Activated CD4-positive, alpha-beta T cell treated with anti-CD3 and anti-CD28 coated beads, Interleukin-2, amount 50 U/mL, for 1 hour (primary cell): ENCODE results near the gene ITPK1.

ENCODE experiments used
- DNase-seq: peaks from one replicate; pipeline ENCODE4 v3.0.0-alpha.2; 2020

The ITPK1 gene

DNA sequence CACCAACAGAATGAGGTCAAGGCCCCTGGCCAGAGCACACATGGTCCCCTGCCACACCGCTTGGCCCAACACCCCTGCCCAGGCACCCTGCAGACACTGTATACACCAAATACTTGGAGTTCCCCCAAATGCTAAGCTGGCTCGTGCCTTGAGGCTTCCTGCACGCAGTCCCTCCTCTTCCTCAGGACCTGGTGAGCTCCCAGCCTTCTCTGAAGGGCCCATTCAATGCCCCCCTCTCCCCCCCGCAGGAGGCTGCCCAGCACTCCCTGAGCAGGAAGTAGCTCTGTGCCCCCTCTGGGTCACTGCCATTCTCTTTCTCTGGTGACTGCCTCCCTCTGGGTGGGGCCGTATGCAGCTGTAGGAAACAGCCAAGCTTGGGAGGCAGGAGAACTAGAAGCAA is 75.3 kb downstream of the ITPK1 start:
- no peak for DNase-seq

DNA sequence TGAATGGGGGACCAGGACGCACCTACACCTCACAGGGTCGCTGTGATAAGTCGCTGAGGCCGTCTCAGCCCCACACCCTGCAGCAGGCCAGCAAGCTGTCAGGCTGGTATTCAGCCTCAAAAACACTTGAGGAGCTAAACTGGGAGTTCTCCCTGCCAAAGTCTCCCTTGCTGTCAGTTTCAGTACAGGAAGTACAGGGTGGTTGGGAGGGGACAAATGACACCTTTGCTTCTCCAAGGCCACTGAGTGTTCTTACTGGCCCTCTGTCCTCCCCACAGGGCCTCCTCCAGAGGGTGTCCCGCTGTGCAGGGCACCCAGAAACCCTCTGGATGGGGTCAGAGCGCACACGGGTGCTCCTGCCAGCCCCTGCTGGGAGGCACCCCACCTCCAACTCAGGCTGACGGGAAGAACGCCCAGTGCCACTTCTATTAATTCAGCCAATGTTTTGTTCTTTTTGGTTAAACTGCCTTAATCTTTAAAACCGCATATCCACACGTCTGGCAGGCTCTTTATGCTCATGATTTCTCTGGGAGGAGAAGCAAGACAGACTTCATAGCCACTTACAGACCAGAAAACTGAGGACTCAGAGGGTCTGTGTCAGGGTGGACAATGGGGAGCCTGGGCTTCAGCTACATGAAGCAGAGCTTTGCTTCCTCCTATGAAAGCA is 75.9 kb downstream of the ITPK1 start:
- DNase-seq: no peak

DNA sequence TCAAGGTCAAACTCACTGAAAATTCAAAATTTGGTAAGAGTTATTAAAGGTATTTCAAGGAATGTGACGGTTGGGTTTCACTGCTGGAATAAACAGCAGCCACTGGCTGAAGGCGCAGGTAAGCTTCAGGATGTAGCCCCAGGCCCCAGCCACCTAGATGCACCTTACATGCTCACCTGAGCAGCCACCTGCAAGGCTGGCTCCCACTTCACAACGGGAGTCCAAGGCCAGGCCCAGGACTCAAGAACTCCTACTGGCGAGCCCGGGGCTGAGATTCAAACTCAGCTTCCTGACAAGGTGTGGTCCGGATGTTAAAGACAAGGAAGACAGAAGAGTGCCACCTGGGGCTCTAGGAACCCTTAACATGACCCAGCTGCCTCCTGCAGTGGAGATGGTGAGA is 78.4 kb downstream of the ITPK1 start:
- no peak for DNase-seq

DNA sequence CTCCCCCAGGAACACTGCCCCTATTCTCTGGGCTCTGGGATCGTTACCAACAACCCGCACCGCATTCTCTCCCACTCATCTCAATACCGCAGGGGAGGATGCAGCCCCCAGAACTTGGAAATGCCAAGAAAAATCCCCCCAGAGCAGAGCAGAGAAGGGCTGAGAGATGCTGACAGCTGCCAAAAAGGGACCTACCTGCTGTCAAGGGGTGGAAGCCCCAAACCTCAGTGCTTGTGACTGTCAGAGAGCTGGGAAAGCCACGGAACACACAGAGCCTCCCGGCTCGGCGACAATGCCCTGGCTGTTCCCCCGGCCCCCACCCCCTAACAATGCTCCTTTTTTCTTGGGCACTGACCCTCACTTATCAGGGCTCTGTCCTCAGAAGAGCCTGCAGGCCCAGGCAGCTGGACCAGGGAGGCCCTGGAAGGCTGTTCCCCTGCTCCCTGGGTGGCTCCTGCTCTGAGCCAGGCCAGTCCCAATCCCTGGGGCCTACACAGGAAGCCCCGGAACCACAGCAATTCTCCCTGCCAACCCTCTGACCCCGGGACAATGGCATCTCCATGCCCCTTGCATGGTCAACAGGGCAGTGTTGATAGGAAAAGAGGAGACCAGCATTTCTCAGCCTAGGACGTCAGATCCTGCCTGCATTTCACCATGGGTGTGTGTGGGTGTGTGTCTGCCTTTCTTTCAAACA is 78.9 kb downstream of the ITPK1 start:
- no peak for DNase-seq

DNA sequence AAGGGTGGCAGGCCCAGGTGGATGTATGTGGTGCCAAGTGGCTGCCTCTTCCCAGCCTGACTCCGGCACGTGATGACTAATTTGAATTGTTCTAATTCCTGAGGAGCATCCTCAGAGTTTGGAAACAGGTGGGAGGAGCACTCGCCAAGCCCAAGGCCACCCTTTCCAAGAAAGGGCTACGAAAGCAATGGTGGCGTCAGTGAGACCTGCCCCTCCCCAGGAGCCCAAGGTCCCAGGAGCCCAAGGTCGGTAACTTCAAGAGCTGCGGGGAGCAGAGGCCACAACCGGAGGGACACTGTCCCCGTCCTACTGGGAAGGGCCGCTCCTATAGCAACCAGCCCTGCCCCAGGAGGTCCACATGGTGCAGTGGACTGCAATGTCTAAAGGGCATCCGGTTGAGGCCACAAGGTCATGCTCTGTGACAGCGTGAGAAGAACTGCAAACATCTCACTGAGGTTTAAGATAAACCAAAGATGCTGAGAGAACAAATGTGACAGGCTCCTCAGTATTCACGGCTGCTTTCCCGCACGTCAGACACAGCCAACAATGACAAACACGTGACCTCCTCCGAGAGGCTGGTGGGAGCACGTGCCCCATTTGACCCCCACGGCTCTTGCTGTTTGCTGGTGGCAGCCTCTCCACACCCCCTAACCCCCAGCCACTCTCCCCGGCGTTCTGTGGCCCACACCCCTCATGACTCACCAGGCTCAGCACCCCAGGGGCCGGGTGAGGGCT is 79.6 kb downstream of the ITPK1 start:
- DNase-seq: no peak

DNA sequence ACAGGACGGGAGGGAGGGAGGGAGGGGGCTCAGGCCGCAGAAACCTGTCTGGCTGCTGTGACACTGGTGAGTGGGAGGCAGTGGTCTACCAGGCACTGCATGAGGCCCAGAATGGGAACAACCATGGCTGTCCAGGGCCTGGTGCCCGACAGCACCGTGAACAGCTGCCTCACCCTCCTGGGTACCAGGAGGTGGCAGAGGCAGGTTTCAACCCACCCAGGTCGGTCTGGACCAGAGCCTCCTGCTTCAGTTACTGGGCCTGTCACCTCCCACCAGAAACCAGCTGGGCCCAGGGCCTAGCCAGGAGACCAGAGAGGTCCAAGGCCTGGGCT is 80.2 kb downstream of the ITPK1 start:
- DNase-seq: no peak

DNA sequence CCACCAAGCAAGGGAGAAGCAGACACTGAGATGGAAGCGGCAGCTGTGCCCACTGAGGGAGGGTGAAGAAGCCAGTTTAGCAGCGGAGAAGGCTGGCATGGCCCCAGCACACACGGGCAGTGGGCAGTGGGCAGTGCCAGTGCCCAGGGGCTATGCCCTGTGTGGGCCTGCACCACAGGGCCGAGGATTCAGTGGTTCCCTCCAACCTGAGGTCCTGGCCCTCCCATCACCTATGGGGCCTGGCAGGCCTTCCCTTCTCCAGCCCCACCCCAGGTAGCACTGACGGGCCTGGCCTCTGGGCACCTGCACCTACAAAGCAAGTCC is 81.1 kb downstream of the ITPK1 start:
- DNase-seq: no peak

DNA sequence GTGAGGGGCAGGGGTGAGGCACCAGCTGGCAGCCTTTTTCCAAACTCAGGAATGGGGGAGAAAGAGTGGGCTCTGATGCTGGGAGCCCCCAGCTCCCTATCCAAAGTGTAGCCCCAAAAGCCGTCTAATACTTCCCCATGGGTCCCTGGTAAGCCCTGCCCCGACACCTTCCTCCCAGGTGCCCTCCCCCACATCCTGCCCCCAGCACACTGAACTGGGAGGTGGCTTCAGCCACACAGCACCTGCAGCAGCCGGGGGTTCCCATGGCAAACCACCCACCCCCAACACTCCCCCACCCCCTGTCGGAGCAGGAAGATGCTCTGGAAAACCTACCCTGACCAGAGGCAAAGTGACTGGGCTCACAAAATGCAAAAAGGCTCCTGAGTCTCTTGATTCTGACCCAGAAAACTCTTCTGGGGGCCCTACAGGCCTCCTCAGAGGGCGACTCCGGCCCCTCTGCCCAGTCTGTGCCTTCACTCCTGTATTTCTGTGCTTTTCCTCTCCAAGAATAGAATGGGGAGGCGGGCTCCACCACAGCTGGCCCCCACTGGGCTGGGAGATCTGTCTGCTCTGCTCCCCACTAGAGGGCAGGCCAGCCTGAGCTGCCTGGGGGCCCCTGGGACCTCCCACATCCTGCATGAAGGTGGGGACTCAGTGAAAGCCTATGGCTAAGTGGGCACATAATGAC is 81.6 kb downstream of the ITPK1 start:
- peak; percentile 21 for DNase-seq

DNA sequence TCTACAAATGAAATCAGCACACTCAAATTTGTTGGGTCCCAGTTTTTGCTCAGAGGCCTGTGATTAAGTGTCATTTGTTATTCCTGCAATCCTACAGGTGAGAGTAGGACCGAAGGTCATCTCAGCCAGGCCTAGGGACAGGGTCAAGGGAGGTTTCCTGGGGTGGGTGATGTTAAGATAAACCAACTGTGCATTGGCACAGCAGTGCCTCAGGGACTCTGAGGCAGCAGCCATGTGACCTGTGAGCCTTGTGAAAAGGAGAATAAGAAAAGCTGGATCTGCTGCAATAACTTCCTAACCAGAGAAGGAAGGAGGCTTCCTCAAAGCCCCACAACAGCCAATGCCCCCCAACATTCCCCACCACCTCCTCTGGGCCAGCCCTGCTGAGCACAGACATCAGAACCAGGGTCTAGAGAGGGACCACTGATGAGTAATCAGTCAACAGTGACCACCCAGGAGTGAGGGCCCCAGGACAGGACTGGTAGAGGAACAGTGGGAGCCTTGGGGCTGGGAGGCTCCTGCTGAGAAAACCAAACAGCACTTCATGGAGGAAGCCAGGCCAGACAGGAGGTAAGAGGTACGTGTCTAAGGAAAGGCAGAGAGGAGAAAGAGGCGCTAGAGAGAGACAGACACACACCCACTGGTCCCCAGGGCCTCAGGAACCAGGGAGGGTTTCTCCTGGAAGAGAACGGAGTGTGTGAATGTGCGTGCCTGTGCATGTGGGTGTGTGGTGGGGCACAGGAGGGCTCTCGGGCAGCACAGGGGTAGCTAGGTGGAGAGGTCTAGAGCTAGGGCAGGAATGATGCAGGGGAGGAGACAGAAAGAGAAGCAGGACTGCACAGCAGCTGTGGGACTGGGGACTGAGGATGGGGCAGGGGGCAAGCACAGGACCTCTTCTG is 82.4 kb downstream of the ITPK1 start:
- DNase-seq: no peak

DNA sequence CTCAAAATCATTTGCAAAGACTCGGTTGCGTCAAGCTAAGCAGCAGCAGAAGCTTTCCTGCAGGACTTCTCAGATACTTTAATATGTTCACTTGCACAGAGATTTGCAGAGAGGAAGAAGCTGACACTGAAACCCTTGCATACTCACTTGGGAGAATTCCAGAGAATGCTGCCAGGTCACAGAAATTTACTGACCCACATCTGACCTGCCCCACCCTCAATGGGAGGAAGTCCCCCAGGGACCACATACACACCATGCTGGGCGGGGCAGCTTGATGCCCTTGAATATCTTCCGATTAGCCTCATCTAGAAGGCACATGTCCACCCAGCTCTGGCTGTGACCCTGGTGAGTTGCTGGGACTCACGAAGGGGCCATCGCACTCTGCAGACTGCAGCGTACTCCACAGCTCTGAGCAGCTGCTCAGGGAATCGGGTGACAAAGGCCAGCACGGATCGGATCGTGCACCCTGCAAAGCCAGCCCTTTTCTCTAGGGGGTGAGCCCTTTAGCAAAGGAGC is 83.2 kb downstream of the ITPK1 start:
- no peak for DNase-seq

DNA sequence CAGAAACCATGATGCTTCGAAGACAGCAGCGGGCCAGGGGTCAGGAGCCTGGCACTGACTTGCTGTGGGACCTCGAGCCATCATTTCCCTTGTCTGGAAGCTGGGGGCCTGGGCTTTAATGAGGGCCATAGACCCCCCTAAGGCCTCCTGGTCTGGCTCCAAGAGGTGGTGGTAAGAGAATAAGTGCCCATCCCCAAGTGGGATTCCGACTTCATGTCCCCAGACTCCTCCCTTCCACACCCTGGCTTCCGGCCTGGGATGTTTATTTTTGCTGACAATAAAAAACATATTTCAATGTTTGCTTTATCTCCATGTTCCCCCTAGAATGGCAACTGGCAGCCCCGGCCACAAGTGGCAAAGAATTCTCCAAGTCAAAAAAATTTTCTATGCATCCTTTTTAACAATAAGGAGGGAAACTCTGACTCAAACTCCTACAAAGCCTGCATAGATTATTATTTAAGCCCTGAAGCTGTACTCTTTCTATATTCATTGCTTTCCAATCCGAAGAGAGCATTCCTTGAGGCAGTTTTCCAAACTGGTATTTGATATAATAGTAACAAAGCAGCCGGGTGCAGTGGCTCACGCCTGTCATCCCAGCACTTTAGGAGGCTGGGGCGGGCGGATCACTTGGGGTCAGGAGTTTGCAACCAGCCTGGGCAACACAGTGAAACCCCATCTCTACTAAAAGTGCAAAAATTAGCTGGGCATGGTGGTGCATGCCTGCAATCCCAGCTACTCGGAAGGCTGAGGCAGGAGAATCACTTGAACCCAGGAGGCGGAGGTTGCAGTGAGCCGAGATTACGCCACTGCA is 84.0 kb downstream of the ITPK1 start:
- no peak for DNase-seq

DNA sequence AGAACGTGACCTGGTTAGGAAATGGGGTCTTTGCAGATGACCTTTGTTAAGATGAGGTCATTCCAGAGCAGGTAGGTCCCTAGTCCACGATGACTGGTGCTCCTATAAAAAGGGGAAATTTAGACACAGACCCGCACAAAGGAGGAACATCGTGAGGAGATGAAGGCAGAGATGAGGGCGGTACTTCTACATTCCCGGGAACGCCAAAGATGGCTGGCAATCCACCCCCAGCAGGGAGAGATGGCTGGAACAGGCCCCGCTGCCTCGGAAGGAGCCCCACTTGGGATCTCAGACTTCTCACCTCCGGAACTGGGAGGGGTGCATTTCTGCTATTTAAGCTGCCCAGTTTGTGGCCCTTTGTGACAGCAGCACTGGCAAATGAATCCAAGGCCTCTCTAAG is 85.0 kb downstream of the ITPK1 start:
- no peak for DNase-seq

DNA sequence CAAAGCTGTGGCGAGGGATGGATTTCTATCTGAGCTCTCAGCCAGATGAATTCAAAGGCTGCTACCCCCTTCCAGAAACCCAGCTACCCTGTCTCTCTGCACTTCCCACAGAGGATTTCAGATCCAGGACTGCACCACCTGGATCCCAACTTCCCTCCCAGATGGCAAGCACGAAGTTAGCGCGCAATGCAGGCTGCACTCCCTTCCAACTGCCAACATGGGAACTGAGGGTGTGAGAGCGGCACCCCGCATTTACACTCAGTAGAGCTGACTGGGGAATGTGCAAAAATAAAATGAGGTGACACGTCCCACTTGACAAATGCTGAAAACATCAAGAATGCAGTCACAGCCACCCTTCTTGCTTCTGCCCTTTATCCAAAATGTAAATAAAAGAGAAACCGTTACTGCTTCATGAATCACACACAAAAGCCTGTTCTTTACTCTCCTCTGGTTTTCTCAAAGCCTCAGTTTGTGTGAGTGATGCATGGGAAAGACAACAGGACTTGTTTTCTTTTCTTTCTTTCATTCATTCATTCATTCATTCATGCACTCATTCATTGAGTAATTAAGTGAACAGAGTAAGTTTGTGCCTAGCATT is 85.7 kb downstream of the ITPK1 start:
- DNase-seq: no peak

DNA sequence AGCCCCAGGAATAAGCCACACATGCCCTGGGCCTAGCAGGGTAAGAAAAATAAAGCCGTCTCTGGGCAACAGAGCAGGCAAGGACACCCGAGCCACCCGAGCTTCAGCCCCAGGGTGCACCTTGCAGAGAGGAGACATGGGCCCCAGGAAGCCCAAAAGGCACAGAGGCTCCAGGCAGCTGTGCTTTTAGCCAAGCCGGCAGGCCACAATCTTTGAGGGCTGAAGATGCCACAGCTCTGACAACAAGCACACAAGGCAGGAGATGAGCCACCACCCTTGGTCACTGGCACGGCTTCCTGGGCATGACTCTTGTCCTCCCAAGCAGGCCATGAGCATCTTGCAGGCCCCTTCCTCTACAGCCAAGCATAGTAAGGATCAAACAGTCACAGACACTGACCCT is 86.3 kb downstream of the ITPK1 start:
- DNase-seq: no peak

DNA sequence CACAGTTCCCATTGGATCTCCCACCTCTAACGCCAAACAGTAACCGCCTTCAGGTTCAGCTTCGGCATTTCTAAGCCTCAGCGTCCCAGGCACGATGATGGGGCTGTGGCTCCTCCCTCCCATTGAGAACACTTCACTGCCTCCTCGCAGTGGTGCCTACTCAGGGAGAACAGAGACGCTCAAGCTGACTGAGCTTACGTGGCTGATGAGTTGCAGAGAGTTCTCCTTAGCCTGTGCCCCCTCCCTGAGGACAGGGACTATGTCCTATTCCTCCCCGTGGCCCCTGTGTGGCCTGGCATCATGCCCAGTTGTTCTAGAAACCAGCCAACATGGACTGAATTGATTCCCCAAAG is 87.0 kb downstream of the ITPK1 start:
- DNase-seq: no peak

DNA sequence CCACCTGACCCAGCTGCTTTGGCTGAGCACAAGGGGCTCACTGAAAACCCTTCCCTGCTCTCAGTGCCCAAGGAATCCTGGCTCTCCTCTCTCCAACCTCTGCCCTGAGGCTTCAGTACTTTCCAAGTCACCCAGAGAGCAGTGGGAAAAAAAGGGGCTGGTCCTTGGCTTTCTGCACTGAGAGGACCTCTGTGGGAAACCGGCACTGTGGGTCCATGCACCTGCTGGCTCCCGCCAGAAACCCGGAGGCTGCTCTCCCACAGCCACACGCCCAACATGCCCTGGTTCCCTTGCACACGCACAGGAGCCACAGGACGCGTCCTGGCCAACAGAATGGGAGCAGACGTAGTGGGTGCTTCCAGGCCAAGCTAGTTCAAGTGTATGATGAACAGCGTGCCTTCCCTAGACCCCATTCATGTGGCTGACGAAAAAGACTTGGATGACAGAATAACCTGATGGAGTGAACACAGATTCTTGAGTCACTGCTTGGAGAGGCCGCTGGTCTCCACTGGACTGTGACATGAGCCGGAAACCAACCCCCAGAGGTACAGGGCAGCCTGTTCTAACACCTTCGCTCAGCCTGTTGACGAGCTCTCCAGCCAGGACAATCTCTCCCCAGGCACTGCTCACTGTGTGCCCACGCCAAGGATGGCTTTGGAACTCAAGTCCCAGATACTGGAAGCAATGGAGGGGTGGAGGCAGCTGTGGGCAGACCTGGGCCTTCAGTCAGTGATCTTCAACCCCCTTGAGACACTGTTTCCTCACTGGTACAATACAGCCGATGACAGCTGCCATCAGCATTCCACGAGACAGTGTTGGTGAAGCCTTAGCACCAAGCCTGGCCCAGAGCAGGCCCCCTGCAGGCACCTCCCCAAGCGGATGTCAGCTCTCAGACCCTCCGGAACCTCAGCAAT is 87.7 kb downstream of the ITPK1 start:
- no peak for DNase-seq

DNA sequence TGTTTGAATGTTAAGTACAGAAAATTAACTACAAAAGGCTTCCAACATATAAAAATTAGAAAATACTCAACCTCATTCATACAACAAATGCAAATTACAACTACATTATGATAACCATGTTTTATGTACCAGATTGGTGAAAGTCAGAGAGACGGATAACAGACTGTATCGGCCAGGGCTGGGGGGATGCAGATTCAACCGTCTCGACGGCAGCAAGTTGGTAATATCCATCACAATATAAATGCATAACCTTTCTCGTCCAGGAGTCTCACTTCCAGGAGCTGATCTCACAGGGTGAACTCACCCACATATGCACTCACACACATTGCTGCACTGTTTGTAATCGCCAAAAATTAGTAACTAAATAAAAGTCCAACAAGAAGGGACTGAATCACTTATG is 89.4 kb downstream of the ITPK1 start:
- DNase-seq: no peak

DNA sequence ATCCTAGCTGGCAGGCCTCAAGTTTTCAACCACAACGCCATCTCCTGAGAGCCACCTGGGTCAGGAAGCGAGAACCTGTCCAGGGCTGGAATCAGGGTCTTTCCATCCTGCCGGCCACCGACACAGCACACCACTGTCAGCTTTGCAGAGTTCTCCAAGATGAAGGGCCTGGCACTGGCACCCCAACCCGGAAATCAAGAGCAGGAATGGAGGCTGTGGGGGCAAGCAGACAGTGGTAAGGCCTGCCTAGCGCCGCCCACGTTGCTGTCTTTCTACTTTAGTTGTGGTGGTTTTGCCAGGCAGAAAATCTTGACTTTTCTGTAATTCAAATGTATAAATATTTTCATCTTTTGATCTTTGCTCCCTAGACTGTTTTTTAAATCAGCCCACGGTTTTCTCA is 90.7 kb downstream of the ITPK1 start:
- no peak for DNase-seq

DNA sequence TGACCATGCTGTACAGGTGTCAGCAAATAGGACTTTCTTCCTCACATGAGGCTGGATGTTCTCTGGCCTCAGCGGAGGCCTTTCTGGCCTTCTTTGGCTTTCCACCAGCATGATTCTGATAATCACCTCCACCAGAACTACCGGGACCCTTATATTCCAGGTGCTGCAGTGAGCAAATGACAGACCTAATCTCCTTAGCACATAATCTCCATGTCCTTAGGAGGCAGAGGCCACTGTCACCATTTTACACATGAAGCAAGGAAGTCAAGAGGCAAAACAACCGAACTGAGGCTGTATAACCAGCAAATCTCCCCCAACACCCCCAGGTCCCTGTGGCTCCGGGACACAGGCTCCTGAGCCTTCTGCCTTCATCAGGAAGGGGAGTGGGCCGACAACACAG is 91.2 kb downstream of the ITPK1 start:
- DNase-seq: no peak

DNA sequence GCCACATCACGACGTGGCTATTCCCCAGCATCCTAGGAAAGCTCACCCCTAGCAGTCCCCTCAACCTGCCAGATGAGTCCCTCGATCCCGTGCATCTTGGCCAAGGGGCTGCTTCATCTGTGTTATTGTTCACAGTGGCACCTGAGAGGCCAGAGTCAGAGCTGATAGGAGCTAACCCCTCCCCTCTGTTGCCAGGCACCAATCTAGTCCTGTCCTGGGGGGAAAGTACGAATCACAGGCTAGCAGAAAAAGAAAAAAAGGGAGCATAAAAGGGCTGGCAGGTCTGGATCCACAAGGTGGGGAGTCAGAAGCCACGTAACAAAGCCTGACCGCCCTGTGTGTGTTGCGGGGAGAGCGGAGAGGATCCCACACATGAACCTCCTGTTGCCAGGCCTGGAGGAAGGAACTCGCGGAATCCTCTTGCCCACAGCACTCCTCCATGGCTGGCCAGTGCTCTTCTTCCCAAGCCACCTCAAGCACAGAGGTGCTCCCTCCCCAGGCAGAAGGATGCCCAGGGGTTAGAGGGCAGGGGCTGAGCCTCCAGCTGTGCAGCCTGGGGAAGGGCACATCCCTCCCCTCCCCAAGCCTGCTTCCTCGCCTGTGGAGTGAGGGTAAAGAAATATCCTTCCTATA is 91.8 kb downstream of the ITPK1 start:
- DNase-seq: no peak
